HG02642 (cell line): Measurements from ENCODE around the gene CEP44.
"Not testable (repeated sequence)": the region's sequence is repeated elsewhere in the genome, so short reads cannot be mapped to it uniquely, and the experiment has no call there.

Experiments
- ATAC-seq: cut with Tn5 transposase; IDR thresholded peaks from one replicate; pipeline ENCODE4 v1.9.1; 2021; ENCODE audit warnings: mild to moderate bottlenecking; ENCODE audit not compliant: unreplicated experiment, poor library complexity

Gene CEP44

DNA sequence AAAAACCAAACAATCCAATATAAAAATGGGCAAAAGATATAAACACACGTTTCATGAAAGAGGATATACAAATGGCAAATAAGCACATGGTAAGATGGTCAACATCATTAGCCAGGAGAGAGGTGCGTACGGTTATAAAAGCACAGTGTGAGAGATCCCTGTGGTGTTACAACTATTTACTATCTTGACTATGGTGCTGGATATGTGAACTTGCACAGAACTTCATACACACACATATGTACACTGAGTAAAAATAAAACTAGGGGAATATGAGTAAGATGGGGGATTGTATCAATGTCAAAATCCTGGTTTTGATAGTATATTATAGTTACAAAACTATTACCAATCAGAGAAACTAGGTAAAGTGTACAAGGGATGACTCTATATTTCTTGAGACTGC lies 8.6 kb upstream of the CEP44 start:
- no peak for ATAC-seq

DNA sequence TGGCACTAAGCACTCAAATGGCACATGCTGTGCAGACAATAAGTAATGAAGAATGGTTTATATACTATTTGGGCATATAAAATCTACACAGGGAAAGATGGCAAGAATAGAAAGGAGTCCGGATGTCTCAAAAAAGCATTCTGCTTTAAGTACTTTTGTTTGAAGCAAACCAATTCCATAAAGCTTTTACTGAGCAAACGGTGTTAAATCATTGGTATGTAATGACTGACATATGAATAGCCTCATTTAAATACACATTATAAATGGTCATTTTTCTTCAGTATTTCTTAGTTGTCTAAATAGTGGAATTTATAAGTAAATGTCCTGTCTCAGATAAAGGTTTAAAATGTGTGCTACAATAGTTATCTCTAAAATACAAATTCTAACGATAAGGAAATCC lies 6.3 kb upstream of the CEP44 start:
- ATAC-seq: no peak

DNA sequence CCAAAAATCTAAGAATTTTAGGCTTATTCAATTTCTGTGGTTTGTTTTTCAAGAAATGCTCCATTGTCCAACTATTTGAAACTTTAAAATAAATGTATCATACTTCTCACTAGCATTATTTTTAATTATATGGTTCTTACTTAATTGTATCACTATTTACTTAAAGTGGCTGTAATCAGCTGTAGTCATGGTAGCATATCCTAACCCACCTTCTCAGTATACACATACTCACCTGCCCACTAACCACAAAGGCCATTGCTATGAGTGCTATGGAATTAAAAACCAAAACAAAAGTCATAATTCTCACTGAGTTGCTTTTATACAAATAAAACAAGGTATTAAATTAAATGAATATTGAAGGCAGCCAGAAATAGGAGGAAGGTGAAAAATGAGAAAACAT lies 5.2 kb upstream of the CEP44 start:
- no peak for ATAC-seq

DNA sequence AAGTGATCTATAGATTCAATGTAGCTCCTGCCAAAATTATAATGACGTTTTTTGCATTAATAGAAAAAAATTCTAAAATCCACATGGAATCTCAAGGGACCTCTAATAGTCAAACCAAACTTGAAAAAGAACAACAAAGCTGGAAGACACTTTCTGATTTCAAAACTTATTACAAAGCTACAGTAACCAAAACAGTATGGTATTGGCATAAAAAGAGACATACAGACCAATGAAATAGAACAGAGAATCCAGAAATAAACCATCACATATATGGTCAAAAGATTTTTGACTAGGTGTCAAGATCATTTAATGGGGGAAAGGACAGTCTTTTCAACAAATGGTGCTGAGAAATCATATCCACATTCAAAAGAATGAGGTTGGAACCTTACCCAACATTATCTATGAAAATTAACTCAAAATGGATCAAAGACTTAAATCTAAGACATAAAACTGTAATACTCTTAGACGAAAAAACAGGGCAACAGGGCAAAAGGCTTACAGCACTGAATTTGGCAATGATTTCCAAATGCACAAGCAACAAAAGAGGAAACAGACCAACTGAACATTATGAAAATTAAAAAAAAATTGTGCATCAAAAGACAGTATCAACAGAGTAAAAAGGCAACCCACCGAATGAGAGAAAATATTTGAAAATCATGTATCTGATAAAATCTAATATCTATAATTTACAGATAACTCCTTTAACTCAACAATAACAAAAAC lies 4.1 kb upstream of the CEP44 start:
- ATAC-seq: no peak

DNA sequence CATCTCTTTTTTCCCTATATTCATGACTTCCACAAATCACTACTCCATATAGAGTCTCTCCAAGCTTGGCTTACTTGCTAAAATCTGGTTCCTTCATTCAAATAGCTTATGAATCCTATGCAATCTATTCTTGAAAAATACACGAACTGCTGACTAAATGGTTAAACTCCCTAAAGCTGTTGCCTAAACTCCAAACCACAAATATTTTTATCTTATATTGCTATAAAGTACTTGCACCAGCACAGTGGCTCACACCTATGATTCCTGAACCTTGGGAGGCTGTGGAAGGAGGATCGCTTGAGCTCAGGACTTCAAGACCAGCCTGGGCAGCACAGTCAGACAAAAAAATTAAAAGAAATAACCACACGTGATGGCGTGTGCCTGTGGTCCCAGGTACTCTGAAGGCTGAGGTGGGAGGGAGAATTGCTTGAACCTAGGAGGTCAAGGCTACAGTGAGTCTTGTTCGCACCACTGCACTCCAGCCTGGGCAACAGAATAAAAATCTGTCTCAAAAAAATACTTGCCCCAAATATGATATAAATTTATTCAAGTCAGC lies 2.5 kb upstream of the CEP44 start:
- no peak for ATAC-seq

DNA sequence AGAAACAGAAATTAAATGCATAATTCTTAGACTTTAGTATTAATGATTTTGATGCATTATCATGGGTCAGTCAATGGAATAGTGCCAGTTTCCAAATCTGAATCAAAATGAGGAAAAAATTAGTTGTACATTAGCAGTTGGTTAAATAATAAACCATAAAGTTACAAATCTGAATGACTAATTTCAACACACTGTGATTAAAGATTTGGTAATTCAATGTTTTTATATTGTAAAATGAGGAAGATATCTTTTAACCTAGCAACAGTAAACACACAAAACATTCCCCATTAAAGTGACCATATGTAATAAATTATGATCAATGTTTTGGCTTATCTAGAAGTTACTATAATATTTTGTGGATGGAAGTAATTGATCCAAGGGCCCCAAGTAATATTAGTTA lies 1.8 kb upstream of the CEP44 start:
- ATAC-seq: no peak

DNA sequence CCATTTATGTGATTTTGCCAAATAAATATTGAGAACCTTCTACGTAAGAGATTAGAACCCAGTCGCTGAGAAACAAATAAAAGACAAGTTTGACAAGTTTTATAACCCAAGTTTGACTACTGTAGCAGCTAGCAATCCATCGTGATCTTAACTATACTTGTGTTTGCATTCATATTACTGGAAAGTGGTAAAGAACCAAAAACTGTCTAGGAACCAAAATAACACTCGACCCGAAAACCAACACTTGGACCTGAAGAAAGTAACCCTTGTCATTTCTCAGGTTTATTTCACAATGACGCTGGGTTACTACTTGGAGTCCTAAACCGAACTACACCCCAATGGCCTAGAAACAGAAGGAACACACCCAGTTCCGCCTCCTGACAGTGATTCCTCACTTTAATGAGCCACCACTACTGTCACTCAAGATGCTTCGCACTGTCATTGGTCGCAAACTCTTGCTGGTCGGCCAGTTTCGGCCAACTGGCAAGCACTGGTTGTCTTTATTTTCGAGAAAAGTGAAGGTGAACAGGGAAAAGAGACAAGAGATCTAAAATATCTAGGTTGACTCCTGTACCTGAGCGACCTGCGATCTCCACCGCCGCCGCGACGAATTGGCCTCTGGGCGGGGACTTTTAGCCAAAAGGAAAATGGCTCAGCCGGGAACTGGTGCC lies 740 bp upstream of the CEP44 start:
- ATAC-seq: peak; percentile 98

DNA sequence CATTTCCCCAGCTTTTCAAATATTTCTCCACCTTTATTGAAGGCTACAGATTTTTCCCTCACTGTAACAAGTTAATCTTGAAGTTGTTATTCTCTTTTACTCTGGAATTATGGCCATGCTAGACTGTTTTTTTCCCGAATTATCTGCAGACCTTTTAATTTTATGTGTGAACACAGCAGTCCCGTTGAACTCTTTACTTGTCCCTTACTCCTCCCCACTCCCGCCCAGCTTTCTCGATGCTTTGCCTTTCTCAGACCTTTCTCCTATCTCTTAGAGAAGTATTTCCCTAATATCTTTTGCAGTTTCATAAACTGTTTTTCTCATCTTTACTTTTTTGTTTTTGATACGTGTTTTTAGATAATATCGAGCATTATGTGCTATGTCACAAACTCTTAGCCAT lies 776 bp downstream of the CEP44 start:
- ATAC-seq: no peak

DNA sequence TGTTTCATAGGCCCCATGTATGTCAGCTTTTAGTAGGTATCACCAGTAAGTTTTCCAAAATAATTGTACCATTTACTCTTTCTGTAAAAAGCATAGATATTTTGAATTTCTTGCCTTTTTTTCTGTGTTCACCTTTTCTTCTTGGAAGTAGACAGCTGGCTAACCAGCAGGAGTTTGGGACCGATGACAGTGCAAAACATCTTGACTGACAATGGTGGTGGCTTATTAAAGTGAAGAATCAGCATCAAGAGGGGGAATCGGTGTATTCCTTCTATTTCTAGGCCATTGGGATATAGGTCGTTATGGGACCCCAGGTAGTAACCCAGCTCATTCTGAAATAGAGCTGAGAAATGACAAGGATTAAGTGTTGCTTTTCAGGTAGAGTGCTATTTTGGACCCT lies 3.2 kb downstream of the CEP44 start:
- no peak for ATAC-seq

DNA sequence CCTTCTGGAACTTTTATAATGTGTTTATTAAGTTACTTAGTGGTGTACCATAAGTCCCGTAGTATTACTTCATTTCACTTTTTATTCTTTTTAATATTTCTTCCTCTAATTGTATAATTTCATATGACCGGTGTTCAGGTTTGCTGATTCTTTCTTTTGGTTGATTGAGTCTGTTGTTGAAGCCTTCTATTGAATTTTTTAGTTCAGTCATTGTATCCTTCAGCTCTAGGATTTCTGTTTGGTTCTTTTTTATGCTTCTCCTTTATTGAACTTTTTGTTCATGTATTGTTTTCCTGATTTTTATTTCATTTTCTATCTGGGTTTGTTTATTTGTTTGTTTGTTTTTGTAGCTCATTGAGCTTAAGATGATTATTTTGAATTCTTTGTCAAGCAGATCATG lies 8.8 kb downstream of the CEP44 start:
- no peak for ATAC-seq

DNA sequence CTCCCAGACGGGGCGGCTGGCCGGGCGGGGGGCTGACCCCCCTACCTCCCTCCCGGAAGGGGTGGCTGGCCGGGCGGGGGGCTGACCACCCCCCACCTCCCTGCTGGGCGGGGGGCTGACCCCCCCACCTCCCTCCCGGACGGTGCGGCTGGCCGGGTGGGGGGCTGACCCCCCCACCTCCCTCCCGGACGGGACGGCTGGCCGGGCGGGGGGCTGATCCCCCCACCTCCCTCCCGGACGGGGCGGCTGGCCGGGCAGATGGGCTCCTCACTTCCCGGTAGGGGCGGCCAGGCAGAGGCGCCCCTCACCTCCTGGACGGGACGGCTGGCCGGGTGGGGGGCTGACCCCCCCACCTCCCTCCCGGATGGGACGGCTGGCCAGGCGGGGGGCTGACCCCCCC lies 10.9 kb downstream of the CEP44 start:
- not testable (repeated sequence) for ATAC-seq

DNA sequence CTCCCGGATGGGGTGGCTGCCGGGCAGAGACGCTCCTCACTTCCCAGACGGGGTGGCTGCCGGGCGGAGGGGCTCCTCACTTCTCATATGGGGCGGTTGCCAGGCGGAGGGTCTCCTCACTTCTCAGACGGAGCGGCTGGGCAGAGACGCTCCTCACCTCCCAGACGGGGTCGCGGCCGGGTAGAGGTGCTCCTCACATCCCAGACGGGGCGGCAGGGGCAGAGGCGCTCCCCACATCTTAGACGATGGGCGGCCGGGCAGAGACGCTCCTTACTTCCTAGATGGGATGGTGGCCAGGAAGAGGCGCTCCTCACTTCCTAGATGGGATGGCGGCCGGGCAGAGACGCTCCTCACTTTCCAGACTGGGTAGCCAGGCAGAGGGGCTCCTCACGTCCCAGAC lies 11.4 kb downstream of the CEP44 start:
- ATAC-seq: not testable (repeated sequence)

DNA sequence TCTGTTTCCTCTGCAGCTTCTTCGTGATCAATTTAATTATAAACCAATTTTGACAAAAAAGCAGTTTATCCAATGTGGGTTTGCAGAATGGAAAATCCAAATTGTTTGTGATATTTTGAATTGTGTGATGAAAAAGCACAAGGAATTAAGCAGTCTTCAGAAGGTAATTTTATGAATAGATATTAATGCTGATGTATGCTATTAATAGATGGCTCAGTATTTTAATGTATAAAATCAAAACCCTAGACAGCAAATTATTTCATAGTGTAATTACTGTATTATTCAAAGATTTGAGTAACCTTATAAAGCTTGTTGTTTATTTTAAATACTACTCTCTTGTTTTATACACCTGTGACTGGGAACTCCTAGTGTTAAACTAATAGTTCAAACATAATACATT lies 20.0 kb downstream of the CEP44 start:
- ATAC-seq: no peak

DNA sequence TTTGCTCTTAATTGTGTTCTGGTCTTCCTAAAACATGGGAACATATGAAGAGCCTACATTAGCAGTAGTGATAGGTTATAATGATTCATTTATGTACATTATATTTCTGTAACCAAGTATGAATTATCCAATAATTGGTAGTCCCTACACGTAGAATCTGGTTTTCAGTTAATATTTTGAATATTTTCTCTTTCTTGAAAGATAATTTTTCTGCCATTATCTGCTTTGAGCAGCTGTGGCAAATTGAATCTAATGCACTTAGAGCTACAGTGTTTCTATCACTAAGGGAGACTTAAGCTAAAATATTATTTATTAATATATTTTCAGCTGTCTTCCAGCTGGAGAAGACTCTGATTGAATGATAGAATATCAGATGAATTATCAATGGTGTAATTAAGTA lies 21.0 kb downstream of the CEP44 start:
- no peak for ATAC-seq

DNA sequence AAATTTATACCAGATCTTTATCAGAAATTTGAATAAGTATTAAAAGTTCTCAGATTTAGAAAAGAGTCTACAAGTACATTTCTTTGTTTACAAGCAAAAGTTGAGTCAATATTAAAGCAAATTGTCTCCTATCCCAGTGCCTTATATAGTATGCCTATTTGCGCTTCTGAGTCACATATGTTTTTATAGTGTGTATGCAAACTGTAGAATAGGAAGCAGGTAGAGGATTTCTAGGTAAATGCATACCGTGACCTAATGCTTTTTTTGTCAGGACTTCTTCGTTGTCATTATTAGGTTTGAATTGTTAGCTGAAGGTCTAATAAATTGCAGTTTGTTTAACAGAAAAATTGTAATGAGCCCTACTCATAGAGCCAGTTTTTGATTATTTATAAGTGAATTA lies 22.2 kb downstream of the CEP44 start:
- ATAC-seq: no peak

DNA sequence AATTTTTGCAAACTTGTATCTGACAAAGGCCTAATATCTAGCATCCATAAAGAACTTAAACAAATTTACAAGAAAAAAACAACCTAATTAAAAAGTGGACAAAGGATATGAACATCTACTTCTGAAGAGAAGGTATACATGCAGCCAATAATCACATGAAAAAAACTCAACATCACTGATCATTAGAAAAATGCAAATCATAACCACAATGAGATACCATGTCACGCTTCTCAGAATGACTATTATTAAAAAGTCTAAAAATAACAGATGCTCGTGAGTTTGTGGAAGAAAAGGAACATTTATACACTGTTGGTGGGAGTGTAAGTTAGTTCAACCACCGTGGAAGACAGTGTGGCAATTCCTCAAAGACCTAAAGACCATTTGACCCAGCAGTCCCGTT lies 24.0 kb downstream of the CEP44 start:
- ATAC-seq: no peak

DNA sequence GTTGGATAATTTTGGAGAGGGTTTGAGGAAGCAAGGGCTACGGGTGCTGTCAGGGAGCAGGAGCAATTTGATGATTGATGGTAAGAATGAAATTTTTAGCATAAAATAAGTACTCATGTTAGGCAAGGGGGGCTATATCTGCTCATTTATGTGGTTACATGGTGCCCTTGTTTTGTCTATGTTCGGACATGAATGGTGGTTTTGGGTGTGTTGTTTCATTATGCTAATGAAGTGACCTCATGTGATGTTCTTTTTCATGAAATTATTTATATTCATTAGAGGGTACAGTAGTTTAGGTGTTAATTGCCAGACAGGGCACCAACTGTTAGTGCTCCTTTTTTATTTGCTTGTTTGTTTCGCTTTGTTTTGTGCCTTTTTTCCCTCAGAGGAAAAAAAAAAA lies 29.3 kb downstream of the CEP44 start:
- no peak for ATAC-seq

DNA sequence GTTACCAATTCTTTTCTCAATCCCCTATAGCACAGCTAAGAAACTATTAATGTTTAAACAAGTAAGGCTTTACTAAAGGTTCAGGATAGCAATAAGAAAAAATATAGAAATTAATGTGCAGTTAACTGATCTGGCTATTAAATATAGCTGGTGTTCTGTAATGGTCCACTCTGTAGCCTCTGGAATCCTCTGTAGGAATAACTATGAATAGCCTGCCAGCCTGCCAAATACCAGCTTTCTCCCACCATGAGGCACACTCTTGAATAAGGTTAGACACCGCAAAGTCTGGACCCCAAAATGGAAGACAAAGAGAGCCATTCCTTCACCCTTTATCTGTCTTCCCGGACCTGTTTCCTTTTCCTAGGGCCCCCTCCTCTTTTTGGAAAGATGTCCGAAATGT lies 30.6 kb downstream of the CEP44 start:
- no peak for ATAC-seq

DNA sequence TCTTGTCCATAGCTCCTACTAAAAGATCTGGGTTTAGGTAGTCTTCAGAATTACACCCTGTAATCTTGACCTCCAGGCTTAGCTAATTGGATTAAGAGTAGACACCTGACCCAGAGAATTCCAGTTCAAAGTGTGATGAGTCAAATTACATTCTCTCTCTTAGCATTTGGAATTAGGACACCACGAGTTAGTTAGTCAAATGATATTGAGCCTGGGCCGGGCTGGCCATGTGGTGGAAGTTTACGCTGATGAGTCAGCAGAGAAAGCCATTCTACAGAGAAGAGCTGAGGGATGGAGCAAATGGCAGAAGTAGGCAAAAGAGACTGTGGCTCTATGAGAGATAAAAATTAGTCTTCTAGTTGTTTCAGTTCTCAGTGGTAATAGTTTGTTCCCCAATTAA lies 31.1 kb downstream of the CEP44 start:
- no peak for ATAC-seq

DNA sequence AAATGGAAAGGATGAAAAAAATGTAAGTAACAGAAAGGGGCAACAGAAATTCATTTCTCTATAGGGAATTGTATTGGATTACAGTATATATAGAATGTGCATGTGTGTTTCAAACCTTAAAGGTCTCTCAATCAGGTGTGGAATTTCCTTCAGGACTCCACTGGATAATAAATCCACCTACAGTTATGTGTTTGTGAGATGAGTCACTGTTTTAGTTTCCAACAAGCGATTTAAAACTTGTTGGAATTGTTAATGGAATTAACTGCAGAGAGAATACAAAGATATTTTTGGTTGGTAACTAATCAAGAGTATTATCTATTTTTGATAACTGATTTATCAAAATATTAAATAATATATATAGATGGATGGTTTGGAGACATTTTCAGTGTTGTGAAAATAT lies 32.8 kb downstream of the CEP44 start:
- ATAC-seq: no peak

DNA sequence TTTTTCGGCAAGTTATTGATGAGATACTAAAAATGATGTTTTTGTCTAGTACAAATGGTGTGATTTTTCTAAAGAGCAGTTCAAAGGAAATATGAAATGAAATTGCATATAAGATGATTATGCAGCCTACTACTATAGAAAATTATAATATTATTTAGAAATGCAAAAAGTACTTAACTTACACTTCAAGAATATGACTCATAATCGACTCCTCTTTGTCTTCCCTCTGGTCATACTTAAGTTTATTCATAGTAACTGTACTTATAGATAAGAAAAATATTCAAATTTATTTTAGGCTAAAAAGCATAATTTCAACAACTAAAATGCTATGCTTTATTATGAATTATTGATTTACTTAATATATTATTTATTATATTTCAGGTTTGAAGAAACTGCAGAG lies 33.2 kb downstream of the CEP44 start:
- no peak for ATAC-seq

DNA sequence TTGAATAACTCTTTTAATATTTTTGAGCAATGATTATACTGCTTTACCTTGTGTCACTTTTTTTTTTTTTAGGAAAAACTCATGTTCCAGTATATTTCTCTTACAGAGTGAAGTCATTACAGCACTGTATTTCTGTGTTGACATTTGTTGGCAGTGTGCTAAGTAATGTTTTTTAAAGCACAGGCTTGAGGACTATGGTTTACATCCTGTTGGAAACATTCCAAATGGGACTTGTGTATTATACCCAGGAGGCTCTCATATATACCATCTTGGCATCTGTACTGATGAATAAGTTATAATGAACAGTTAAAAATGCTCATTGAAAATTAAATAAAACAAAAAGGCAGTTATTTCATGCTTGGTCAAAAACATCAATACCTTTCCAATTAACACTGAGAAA lies 33.8 kb downstream of the CEP44 start:
- no peak for ATAC-seq
